Measurements from ENCODE around the gene GCN1. TPM values are rescaled to one million over a fixed set of nuclear protein-coding genes. Genes with fewer than 3 reads are reported as not detected.

The GCN1 gene
- total and polyA plus RNA-seq, 10 donors, result 10.4 to 131 (median 95.5) TPM

DNA sequence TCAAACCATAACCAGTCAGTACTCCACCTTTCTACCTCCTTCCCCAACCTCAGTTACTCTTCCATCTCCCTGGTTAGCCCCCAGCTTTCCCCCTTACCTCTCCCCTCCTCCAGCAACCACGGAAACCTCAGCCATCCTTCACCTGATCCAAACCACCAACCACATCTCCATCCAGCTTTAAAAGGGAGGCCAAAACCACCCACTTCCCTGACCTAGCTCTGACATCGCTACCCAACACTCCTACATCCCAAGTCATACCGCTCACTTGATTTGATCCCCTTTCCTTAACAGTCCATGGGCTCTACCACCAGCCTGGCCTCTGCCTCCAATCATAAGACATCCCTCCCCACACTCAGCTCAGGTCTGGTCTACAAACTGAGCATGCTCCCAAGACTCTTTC is 79.4 kb downstream of the GCN1 start:
- H3K27ac ChIP-seq, result peak overlapping the region in 3 of 8 donors; percentile 97 to 98 (median 98)
- DNase-seq, result no peak
- no peaks in the 10 kb centered on the region for H3K9me3 ChIP-seq
- peaks cover 58 to 90% (median 84%) of the 10 kb centered on the region in 6 donors for H3K4me1 ChIP-seq
- WGBS, 5 donors, result 46 to 60% (median 52%) methylated on average over 3 of the region's 3 CpGs
- peaks cover 0 to 22% (median 5%) of the 10 kb centered on the region in 6 donors for H3K36me3 ChIP-seq
- intact Hi-C loops (cut with DNase I; ENCODE audit: low total_unique reads), result no loop called here
- TF ChIP-seq, protein P1, sequence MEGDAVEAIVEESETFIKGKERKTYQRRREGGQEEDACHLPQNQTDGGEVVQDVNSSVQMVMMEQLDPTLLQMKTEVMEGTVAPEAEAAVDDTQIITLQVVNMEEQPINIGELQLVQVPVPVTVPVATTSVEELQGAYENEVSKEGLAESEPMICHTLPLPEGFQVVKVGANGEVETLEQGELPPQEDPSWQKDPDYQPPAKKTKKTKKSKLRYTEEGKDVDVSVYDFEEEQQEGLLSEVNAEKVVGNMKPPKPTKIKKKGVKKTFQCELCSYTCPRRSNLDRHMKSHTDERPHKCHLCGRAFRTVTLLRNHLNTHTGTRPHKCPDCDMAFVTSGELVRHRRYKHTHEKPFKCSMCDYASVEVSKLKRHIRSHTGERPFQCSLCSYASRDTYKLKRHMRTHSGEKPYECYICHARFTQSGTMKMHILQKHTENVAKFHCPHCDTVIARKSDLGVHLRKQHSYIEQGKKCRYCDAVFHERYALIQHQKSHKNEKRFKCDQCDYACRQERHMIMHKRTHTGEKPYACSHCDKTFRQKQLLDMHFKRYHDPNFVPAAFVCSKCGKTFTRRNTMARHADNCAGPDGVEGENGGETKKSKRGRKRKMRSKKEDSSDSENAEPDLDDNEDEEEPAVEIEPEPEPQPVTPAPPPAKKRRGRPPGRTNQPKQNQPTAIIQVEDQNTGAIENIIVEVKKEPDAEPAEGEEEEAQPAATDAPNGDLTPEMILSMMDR (IDR thresholded peaks at IDR 0.05 in 8 of 11, conservative IDR thresholded peaks at IDR 0.05 in 3 of 11), result no peak
- TF ChIP-seq POLR2AphosphoS5 (IDR thresholded peaks at IDR 0.05), result no peak
- TF ChIP-seq POLR2A (IDR thresholded peaks at IDR 0.05), result no peak
- H3K27me3 ChIP-seq (replicated peaks in 1 of 7), result no peaks in the 10 kb centered on the region
- peak overlapping the region in 6 of 8 donors; percentile 77 to 92 (median 84) for H3K4me3 ChIP-seq

DNA sequence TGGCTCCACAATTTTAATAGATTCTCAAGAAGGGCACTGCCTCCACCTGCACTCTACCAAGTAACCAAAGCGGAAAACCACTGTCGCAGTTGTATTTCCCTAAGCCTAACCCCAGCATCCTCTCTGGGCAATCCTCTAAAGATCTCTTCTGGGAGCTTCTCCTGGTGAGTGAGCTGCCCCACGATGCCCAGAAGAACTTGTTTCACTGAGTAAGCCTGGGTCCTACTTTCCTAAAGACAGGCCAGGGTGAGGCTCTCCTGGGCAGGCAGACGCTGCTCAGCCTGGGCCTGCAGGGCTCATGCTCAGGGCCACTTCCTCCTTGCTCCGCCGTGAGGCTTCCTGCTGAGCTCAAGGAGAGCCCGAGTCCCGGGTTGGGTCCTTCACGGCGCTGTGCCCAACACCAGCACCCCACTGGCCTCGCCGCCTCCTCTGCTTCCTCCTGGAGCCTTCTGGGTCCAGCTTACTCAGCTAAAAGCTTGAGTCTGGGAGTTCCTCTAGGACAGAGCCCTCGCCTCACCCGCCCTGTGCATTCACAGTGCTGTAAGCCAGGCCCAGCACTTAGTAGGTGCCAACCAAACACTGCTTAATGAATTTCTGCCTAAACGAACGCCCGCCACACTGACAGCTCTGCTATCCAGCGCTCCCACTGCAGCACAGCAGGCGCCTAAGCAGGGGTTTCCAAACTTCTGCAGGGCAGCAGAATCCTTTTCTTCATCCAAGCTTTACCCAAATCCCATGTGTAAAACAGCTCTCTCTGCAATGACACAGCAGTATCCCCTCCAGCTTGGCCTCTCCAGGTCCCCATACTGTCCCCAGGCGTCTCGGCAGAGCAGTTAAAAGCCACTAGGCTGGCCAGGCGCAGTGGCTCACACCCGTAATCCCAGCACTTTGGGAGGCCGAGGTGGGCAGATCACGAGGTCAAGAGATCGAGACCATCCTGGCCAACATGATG is 83.7 kb downstream of the GCN1 start:
- peak; percentile 93 for DNase-seq
- H3K4me3 ChIP-seq, result peak overlapping the region in 2 of 8 donors; percentile 1 to 54
- no peaks in the 10 kb centered on the region for H3K27me3 ChIP-seq (replicated peaks in 1 of 7)
- H3K27ac ChIP-seq, result peak overlapping the region; percentile 46 to 86 (median 79)
- H3K4me1 ChIP-seq, result peaks cover 40 to 90% (median 75%) of the 10 kb centered on the region in 6 donors
- no peaks in the 10 kb centered on the region for H3K9me3 ChIP-seq
- TF ChIP-seq, protein P1 (IDR thresholded peaks at IDR 0.05 in 8 of 11, conservative IDR thresholded peaks at IDR 0.05 in 3 of 11), result no peak
- peak; percentile 56 to 83 (median 80) for TF ChIP-seq POLR2AphosphoS5 (IDR thresholded peaks at IDR 0.05)
- intact Hi-C loops (cut with DNase I; ENCODE audit: low total_unique reads), result no loop called here
- 28 to 36% (median 31%) methylated on average over 25 to 26 of the region's 26 CpGs for WGBS, 5 donors
- H3K36me3 ChIP-seq, result peaks cover 0 to 53% (median 17%) of the 10 kb centered on the region in 6 donors

DNA sequence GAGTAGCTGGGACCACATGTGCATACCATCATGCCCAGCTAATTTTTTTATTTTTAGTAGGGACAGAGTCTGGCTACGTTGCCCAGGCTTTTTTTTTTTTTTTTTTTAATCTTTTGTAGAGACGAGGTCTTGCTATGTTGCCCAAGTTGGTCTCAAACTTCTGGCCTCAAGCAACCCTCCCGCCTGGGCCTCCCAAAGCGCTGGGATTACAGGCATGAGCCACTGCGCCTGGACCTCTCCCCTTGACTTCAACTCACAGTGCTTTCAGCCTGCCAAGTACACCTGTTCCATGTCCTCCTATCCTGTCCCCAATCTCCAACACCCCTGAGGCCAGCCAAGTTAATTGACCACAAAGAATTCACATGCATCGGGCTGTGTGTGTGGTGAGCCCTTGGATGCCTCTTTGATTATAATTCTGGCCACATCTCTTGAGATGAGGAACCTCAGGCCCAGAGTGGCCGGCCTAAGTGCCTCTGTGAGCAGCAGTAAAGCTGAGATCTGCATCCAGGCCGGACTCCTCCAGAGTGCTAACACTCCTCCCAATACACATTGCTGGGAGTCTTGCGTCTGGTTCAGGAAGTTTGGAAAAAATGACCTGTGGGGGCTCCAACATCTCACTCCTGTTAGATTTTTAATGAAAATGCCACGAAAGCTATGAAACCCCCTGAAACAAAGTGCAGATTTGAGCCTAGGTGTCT is 84.8 kb downstream of the GCN1 start:
- 85 to 90% (median 89%) methylated on average over 10 of the region's 10 CpGs for WGBS, 5 donors
- Histone ChIP-seq H3K4me3 (no peak overlapping the region), H3K27ac (peak overlapping the region in 6 of 8 donors; percentile 46 to 86 (median 79)), H3K9me3 (no peaks in the 10 kb centered on the region), H3K4me1 (peaks cover 29 to 84% (median 64%) of the 10 kb centered on the region in 6 donors), H3K36me3 (peaks cover 0 to 59% (median 25%) of the 10 kb centered on the region in 6 donors), H3K27me3 (replicated peaks in 1 of 7) (no peaks in the 10 kb centered on the region)
- TF ChIP-seq POLR2A (IDR thresholded peaks at IDR 0.05) (no peak), POLR2AphosphoS5 (IDR thresholded peaks at IDR 0.05) (no peak)
- TF ChIP-seq, protein P1 (IDR thresholded peaks at IDR 0.05 in 8 of 11, conservative IDR thresholded peaks at IDR 0.05 in 3 of 11), result no peak
- DNase-seq, result no peak
- intact Hi-C loops (cut with DNase I; ENCODE audit: low total_unique reads), result no loop called here

Data from spleen (tissue), 11 donors.